Loucy (cell line): ENCODE measurements around the gene GRHL3.

ENCODE experiments used
- CTCF ChIP-seq: fragments of 200-600 bp; sonication (generic); conservative IDR thresholded peaks from 2 replicates; pipeline ENCODE4 v1.5.1; 2014; ENCODE audit warnings: mild to moderate bottlenecking, antibody characterized with exemption, low read length
- EZH2phosphoT487 ChIP-seq: fragments of 200-600 bp; IDR thresholded peaks from 2 replicates; pipeline ENCODE4 v1.6.1; 2018; ENCODE audit warnings: antibody characterized with exemption, mild to moderate bottlenecking, moderate library complexity, borderline replicate concordance

- TF ChIP-seq EZH2phosphoT487 (no peak), CTCF (no peak)
Observed at GRCh38 chr1:24319962-24320361, 805 bp downstream of the GRHL3 start.
